GM19328 (cell line): ENCODE data around the gene BRCA1.
"Not testable (repeated sequence)": the region's sequence is repeated elsewhere in the genome, so short reads cannot be mapped to it uniquely, and the experiment has no call there.

Experiments used
- ATAC-seq: cut with Tn5 transposase; IDR thresholded peaks from one replicate; pipeline ENCODE4 v1.9.1; 2021; ENCODE audit warnings: mild to moderate bottlenecking, moderate library complexity; ENCODE audit not compliant: unreplicated experiment

BRCA1 gene

GRCh38 chr17:43134774-43135453, 9.8 kb upstream of the BRCA1 start:
- ATAC-seq = no peak

DNA sequence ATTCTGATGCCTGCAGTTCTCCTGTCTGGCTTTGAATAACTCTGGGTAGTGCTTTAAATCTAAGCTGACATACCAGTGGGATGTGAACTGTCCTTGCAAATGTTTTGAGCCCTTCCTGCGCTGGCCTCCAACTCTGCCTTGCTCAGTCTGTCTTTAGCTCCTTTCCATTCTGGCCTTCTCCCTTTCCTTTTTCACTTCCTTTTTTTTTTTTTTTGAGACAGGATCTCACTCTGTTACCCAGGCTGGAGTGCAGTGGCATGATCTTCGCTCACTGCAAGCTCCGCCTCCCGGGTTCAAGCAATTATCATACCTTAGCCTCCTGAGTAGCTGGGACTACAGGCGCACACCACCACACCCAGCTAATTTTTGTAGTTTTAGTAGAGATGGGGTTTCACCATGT, 8.3 kb upstream of the BRCA1 start:
- not testable (repeated sequence) for ATAC-seq

- no peak for ATAC-seq
Observed at GRCh38 chr17:43132117-43132516, 7.0 kb upstream of the BRCA1 start.

DNA sequence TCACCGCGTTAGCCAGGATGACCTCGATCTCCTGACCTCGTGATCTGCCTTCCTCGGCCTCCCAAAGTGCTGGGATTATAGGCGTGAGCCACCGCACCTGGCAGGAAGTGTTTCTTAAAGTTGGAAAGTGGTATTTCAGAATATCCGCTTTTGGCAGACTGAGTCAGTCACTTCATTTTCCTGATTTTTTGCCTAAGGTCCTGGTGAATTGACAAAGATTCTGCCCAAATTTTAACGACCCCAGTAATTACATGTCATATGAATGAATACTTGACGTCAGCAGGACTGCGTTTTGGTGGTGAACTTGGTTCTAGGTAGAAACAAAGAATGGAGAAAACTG, 4.5 kb upstream of the BRCA1 start:
- ATAC-seq = no peak

DNA sequence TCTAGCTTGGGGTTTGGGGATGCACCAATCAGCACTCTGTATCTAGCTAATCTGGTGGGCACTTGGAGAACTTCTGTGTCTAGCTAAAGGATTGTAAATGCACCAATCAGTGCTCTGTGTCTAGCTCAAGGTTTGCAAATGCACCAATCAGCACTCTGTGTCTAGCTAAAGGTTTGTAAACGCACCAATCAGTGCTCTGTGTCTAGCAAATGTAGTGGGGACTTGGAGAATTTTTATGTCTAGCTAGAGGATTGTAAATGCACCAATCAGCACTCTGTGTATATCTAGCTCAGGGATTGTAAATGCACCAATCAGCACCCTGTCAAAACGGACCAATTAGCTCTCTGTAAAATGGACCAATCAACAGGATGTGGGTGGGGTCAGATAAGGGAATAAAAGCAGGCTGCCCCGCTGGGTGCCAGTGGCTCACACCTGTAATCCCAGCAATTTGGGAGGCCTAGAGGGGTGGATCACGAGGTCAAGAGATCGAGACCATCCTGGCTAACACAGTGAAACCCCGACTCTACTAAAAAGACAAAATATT, 2.2 kb upstream of the BRCA1 start:
- ATAC-seq = not testable (repeated sequence)

- no peak for ATAC-seq
Observed at GRCh38 chr17:43126911-43127290, 1.7 kb upstream of the BRCA1 start.

DNA sequence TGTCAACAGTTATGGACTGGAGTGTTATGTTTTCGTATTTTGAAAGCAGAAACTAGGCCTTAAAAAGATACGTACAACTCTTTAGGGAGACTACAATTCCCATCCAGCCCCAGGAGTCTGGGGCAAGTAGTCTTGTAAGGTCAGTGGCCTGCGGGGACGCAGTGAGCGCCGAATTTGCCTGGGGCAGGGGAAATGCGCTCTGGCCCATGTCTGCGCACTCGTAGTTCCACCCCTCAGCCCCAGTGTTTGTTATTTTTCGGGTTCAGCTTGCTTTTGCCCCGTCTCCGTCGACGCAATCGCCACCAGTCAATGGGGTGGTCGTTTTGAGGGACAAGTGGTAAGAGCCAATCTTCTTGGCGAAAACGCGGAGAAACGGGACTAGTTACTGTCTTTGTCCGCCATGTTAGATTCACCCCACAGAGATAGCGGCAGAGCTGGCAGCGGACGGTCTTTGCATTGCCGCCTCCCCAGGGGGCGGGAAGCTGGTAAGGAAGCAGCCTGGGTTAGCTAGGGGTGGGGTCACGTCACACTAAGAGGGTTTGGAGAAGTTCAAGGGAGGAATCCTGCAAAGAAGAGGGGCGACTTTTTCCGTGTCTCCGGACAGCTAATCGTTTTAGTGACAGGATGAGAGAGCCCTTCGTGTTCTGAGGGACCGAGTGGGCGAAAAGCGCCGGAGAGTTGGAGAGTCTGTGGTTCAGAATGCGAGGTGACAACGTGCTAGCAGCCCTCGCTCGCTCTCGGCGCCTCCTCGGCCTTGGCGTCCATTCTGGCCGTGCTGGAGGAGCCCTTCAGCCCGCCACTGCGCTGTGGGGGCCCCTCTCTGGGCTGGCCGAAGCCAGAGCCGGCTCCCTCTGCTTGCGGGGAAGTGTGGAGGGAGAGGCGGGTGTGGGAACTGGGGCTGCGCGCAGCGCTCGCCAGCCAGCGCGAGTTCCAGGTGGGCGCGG, 1.1 kb upstream of the BRCA1 start:
- no peak for ATAC-seq

GRCh38 chr17:43118679-43119615, 6.2 kb downstream of the BRCA1 start:
- no peak for ATAC-seq

DNA sequence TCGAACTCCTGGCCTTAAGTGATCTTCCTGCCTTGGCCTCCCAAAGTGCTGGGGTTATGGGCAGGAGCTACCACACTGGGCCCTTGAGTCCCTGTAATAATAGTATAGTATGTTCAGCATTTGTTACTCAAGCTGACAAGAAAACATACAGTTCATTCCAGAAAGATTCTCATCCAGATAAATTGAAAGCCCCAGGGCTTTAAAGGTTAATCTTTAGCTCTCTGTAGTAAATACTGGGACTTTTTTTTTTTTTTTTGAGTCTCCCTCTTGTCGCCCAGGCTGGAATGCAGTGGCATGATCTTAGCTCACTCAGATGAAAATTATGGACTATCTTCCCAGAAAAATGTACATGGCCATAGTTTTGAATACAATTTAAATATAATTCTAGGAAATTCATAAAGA, 11.0 kb downstream of the BRCA1 start:
- ATAC-seq = no peak

DNA sequence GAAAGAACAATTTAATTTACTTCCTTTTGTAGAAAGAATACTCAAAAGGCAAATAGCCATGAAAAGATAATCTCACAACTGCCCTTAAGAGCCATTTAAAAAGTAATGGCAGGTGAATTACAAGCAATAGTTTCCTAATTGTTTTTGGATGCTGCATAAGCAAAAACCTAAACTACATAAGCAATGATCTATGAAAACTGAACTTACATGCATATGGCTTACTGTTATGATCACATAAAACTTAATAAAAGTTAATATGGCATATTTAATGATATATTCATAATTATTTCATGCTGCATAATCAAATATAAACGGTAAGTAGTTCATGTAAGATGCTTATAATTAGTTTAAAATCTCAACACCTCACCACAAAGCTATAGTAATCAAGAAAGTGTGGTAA, 18.6 kb downstream of the BRCA1 start:
- no peak for ATAC-seq

GRCh38 chr17:43105146-43105545, 20.0 kb downstream of the BRCA1 start:
- no peak for ATAC-seq

- no peak for ATAC-seq
Observed at GRCh38 chr17:43104665-43105064, 20.5 kb downstream of the BRCA1 start.

DNA sequence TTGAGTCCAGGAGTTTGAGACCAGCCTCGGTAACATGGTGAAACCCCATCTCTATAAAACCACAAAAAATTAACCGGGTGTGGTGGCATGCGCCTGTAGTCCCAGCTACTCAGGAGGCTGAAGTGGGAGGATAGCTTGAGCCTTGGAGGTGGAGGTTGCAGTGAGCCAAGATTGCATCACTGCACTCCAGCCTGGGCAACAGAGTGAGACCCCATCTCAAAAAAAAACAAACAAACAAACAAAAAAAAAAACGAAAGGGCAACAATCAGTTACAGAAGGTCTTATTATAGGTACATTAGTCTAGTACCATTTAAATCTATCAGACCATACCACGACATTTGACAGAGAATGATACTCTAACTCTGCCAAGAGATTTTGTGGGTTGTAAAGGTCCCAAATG, 29.8 kb downstream of the BRCA1 start:
- not testable (repeated sequence) for ATAC-seq

GRCh38 chr17:43094129-43094835, 30.9 kb downstream of the BRCA1 start:
- ATAC-seq = no peak

DNA sequence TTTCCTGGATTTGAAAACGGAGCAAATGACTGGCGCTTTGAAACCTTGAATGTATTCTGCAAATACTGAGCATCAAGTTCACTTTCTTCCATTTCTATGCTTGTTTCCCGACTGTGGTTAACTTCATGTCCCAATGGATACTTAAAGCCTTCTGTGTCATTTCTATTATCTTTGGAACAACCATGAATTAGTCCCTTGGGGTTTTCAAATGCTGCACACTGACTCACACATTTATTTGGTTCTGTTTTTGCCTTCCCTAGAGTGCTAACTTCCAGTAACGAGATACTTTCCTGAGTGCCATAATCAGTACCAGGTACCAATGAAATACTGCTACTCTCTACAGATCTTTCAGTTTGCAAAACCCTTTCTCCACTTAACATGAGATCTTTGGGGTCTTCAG, 32.3 kb downstream of the BRCA1 start:
- ATAC-seq = no peak

DNA sequence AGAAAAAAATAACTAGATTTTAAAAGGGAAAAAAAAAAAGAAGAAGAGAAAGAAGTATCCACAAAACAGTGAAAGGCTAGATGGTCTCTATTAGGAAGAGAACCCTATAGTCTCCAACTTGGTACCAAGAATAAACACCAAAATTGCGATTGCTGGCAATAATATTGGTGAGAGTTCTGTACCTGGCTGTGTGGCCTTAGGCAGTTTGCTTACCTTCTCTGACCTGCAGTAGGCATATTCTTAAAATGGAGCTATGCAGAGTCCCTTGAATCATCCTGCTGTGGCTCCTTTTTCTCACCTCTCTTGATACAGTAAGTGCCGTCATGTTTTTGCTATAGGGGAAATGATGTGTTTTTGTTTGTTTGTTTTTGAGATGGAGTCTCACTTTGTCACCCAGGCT, 35.1 kb downstream of the BRCA1 start:
- no peak for ATAC-seq

DNA sequence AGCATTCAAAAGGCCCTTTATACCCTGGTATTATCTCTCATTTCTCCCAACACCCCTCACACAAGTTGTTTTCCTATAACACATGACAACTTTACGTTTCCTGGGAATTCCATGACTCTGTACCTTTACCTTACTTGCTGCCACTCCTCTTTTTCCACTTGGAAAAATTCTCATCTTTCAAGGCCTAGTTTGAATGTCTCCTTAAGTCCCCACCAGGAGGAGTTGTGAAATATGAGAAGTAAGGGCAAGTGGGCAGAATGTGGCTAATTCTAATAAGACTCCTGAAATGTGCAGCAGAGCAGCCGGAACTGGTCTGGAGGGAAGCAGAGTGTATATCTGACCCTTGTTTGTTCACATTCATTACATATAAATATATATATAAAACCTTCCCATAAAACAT, 39.7 kb downstream of the BRCA1 start:
- no peak for ATAC-seq

GRCh38 chr17:43079641-43080302, 45.4 kb downstream of the BRCA1 start:
- ATAC-seq = no peak

- ATAC-seq = no peak
Observed at GRCh38 chr17:43074869-43075268, 50.3 kb downstream of the BRCA1 start.

- no peak for ATAC-seq
Observed at GRCh38 chr17:43070872-43071271, 54.3 kb downstream of the BRCA1 start.
